Nephron progenitor cell (in vitro differentiated cells): ENCODE measurements around the gene MED16.
"Not testable (repeated sequence)": the region's sequence is repeated elsewhere in the genome, so short reads cannot be mapped to it uniquely, and the experiment has no call there.

Experiments
- DNase-seq: peaks from one replicate; pipeline ENCODE4 v3.0.0; 2021
- H3K27ac Mint-ChIP-seq: 2 replicates; pipeline ENCODE4 v1.8.0; 2021; ENCODE audit warnings: mild to moderate bottlenecking, moderate library complexity, mixed read lengths
- H3K27me3 Mint-ChIP-seq: 2 replicates; pipeline ENCODE4 v1.8.0; 2021; ENCODE audit warnings: mild to moderate bottlenecking, low read depth, mixed read lengths; ENCODE audit not compliant: poor library complexity
- H3K36me3 Mint-ChIP-seq: 2 replicates; pipeline ENCODE4 v1.8.0; 2021; ENCODE audit warnings: low read depth, mixed read lengths
- H3K4me1 Mint-ChIP-seq: 2 replicates; pipeline ENCODE4 v1.8.0; 2021; ENCODE audit warnings: mixed read lengths
- H3K4me3 Mint-ChIP-seq: 2 replicates; pipeline ENCODE4 v1.8.0; 2021; ENCODE audit warnings: mild to moderate bottlenecking, moderate library complexity, mixed read lengths
- H3K9me3 Mint-ChIP-seq: 2 replicates; pipeline ENCODE4 v1.8.0; 2021; ENCODE audit warnings: mild to moderate bottlenecking, moderate library complexity, mixed read lengths
- TF ChIP-seq, protein P1 (sequence below): fragments of 200-600 bp; sonication (generic); IDR thresholded peaks from 2 replicates; pipeline ENCODE4 v1.5.0; 2021; ENCODE audit warnings: antibody characterized with exemption

Gene MED16

DNA sequence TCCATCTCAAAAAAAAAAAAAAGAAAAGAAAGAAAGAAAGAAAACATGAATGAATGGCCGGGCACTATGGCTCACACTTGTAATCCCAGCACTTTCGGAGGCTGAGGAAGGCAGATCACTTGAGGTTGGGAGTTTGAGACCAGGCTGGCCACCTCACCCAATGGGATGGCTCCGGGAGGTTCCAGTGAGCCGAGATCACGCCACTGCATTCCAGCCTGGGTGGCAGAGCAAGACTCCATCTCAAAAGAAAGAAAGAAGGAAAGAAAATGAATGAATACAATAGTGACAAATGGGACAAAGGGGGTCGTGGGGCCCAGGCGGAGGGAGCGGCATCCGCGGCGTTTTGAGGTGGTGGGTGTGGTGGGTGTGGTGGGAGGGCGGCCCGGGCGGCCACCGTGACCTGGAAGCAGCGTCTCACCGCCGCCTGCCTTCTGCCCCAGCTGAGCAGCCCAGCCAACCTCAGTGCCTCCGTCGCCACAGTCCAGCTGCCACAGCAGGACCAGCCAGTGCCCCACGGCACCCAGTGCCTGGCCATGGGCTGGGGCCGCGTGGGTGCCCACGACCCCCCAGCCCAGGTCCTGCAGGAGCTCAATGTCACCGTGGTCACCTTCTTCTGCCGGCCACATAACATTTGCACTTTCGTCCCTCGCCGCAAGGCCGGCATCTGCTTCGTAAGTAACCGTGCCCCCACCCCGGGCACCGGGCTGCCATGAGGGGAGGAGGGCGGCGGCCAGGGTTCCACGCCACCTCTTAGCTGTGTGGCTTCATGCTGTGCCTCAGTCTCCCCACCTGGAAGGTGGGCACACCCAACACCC, 47.1 kb downstream of the MED16 start:
- Mint-ChIP-seq H3K4me1 (peaks cover 33% of the 10 kb centered on the region), H3K36me3 (no peaks in the 10 kb centered on the region), H3K27me3 (peaks cover 53% of the 10 kb centered on the region), H3K9me3 (no peaks in the 10 kb centered on the region), H3K27ac (no peak overlapping the region), H3K4me3 (no peak overlapping the region)
- no peak for DNase-seq
- TF ChIP-seq, protein P1, sequence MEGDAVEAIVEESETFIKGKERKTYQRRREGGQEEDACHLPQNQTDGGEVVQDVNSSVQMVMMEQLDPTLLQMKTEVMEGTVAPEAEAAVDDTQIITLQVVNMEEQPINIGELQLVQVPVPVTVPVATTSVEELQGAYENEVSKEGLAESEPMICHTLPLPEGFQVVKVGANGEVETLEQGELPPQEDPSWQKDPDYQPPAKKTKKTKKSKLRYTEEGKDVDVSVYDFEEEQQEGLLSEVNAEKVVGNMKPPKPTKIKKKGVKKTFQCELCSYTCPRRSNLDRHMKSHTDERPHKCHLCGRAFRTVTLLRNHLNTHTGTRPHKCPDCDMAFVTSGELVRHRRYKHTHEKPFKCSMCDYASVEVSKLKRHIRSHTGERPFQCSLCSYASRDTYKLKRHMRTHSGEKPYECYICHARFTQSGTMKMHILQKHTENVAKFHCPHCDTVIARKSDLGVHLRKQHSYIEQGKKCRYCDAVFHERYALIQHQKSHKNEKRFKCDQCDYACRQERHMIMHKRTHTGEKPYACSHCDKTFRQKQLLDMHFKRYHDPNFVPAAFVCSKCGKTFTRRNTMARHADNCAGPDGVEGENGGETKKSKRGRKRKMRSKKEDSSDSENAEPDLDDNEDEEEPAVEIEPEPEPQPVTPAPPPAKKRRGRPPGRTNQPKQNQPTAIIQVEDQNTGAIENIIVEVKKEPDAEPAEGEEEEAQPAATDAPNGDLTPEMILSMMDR = no peak

DNA sequence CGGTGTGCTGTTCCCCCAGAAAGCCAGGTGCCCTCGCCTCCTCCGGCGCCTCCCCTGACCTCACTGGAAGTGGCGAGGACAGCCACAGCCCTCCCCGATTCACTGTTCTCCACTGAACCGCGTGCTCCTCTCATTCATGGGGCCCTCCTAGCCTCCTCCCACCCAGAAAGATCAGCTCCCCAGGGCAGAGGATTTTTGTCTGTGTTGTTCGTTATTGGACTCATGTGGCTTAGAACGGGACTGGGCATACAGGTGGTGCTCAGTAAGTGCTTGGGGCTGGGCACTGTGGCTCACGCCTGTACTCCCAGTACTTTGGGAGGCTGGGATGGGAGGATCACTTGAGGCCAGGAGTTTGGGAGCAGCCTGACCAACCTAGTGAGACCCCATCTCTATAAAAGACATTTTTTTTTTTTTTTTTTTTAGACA, 48.4 kb downstream of the MED16 start:
- Mint-ChIP-seq H3K9me3 (no peaks in the 10 kb centered on the region), H3K27me3 (peaks cover 47% of the 10 kb centered on the region), H3K4me1 (peaks cover 33% of the 10 kb centered on the region), H3K36me3 (no peaks in the 10 kb centered on the region), H3K27ac (no peak overlapping the region), H3K4me3 (peak overlapping the region; percentile 54)
- DNase-seq = no peak
- TF ChIP-seq, protein P1 = no peak

DNA sequence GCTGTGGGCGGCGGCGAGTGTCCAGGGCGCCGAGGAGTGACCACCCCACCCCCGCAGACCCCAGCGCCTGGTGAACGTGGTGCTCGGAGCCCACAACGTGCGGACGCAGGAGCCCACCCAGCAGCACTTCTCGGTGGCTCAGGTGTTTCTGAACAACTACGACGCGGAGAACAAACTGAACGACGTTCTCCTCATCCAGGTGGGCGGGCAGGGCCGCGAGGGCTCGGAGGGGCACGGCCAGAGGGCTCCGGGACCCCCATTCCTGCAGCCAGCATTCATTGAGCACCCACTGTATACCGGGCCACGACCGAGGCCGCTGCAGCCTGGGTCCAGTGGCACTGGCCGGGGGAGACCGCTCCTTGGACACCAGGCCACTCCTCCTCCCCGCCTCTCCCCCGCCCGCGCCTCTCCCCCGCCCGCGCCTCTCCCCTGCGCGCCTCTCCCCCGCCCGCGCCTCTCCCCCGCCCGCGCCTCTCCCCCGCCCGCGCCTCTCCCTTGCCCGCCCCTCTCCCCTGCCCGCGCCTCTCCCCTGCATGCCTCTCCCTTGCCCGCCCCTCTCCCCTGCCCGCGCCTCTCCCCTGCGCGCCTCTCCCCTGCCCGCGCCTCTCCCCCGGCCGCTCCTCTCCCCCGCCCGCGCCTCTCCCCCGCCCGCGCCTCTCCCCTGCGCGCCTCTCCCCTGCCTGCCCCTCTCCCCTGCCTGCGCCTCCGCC, 49.0 kb downstream of the MED16 start:
- DNase-seq = no peak
- H3K36me3 Mint-ChIP-seq = no peaks in the 10 kb centered on the region
- peaks cover 42% of the 10 kb centered on the region for H3K27me3 Mint-ChIP-seq
- H3K27ac Mint-ChIP-seq = no peak overlapping the region
- TF ChIP-seq, protein P1 = no peak
- H3K9me3 Mint-ChIP-seq = no peaks in the 10 kb centered on the region
- H3K4me1 Mint-ChIP-seq = peaks cover 33% of the 10 kb centered on the region
- H3K4me3 Mint-ChIP-seq = peak overlapping the region; percentile 54

DNA sequence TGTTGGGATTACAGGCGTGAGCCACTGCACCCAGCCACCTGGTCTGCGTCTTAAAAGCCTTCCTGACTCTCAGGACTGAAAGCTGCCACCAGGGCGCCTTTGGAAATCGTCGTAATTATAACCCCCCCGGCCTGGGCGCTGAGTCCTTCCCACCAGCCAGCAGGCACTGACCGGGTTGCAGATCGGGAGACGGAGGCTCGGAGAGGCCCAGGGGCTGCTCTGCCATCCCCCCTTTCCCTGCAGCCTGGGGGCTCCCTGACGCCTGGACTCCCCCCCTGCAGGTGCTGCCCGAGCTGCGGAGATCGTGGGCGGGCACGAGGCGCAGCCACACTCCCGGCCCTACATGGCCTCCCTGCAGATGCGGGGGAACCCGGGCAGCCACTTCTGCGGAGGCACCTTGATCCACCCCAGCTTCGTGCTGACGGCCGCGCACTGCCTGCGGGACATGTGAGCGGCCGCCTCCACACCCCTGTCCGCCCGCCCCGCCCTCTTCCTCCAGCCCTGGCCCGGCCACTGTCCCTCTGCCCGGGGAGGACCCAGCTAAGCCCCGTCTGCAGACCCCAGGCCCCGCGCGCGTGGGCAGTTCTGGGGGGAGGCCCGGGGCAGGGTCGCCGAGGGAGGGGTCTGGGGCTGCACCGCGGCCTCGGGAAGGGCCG, 49.7 kb downstream of the MED16 start:
- Mint-ChIP-seq H3K36me3 (no peaks in the 10 kb centered on the region), H3K4me3 (peak overlapping the region; percentile 42), H3K27me3 (peaks cover 37% of the 10 kb centered on the region), H3K4me1 (peaks cover 31% of the 10 kb centered on the region), H3K27ac (no peak overlapping the region), H3K9me3 (no peaks in the 10 kb centered on the region)
- DNase-seq = peak; percentile 76
- TF ChIP-seq, protein P1 = no peak

DNA sequence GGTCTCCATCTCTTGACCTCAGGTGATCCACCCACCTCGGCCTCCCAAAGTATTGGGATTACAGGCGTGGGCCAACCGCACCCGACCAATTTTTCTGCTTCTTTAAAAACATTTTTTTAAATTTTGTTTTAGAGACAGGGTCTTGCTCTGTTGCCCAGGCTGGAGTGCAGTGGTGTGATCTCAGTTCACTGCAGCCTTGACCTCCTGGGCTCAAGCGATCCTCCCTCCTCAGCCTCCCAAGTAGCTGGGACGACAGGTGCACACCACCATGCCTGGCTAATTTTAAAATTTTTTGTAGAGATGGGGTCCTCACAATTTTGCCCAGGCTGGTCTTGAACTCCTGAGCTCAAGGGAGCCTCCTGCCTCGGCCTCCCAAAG, 50.2 kb downstream of the MED16 start:
- H3K27me3 Mint-ChIP-seq = peaks cover 37% of the 10 kb centered on the region
- H3K9me3 Mint-ChIP-seq, DNase-seq, H3K36me3 Mint-ChIP-seq, H3K27ac Mint-ChIP-seq: not testable (repeated sequence)
- H3K4me3 Mint-ChIP-seq = peak overlapping the region; percentile 42
- peaks cover 25% of the 10 kb centered on the region for H3K4me1 Mint-ChIP-seq

DNA sequence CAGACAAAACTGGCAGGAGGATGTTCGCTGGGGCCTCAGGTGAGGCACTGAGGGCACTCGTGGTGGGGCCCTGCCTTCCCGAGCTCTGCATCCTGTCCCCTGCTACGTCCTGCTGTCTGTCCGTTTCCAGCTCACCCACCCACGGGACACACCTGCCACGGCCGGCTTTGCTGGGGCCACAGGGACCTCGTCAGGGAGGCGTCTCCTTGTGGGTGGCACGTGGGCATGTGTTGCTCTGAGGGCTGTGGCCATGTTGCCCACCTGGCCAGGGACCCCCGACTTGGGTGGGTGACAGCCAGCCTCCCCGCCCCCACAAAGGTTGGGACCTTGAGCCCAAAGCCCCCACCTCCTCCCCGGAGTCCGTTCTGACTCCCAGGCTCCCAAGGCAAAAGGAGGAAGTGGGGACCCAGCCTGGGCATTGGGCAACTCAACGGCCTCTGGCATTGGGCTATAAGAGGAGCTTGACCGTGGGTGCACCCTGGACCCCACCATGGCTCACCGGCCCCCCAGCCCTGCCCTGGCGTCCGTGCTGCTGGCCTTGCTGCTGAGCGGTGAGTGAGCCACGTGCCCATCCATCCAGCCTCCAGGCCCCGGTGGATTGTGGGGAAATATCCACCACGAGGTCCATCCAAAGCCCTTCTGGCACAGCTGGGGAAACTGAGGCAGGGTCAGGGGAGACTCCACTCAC, 52.3 kb downstream of the MED16 start, which contains the start of gene PRTN3:
PRTN3 (plus strand) TSS at position 481 of the 688 bp plus-strand sequence; CDS start at position 491, 10 bp downstream.
- H3K36me3 Mint-ChIP-seq = no peaks in the 10 kb centered on the region
- peak within 1 kb of the TSS; percentile 45 for H3K4me3 Mint-ChIP-seq
- TF ChIP-seq, protein P1 = no peak
- no peak within 1 kb of the TSS for H3K27ac Mint-ChIP-seq
- no peak for DNase-seq
- H3K4me1 Mint-ChIP-seq = peaks cover 19% of the 10 kb centered on the region
- H3K9me3 Mint-ChIP-seq = no peaks in the 10 kb centered on the region
- peaks cover 40% of the 10 kb centered on the region for H3K27me3 Mint-ChIP-seq
